ENCODE measurements around the gene MFAP5. TPM values are rescaled to one million over a fixed set of nuclear protein-coding genes. Genes with fewer than 3 reads are reported as not detected.

MFAP5 gene
- total RNA-seq, 4 donors from 2014 or later, result 168 to 563 (median 480) TPM

GRCh38 chr12:8658346-8658745, 4.3 kb downstream of the MFAP5 start:
- no peak for TF ChIP-seq CTCF (IDR thresholded peaks at IDR 0.05; ENCODE audit: low read depth)

- no peak for TF ChIP-seq CTCF (IDR thresholded peaks at IDR 0.05; ENCODE audit: low read depth)
Observed at GRCh38 chr12:8655421-8655820, 7.2 kb downstream of the MFAP5 start.

DNA sequence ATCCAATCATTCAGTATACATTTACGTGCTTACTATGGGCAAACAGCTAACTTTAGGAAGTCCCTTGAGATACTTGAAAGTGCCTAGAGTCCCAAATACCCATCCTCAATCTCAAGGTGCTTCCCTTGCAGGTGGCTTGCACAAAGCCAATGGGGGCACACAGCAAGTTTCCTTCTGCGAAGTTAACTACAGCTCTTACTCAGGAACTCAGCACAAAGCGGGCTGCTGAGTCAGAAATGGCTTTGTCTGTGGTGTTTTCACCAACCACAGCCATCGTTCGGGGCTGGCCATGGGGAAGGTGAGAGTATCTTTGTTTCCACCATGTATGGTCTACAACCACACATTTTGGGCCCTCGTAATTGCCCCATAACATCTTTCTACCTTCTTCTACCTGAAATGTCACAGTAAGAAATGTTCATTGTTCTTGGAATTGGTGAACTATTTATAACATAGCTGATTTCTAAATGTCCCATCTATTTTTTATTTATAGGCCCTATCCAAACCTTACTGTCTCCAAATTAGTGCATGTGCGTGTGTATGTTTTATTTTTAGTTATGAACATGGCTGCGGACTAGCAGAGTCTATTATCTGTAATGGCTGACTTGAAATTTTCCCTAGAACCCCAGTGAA, 13.9 kb downstream of the MFAP5 start:
- TF ChIP-seq CTCF (IDR thresholded peaks at IDR 0.05; ENCODE audit: low read depth), result no peak

DNA sequence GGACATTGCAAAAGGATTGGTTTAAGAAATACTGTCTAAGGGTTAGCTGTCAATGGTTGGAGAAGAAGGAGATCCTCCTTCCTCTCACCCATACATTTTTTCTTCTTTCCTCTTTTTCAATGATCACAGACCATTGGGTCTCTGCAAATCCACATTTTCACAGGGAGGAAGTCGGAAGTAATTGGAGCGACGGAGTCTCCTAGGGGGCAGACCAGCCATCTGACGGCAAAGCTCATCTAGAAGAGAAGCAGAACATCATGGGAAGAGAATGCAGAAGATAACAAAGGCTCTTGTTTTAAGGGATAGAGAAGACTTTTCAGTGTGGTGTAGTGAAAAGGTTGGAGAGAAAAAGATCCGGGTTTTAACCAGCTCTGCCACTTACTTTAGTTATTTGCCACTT, 14.7 kb downstream of the MFAP5 start:
- no peak for TF ChIP-seq CTCF (IDR thresholded peaks at IDR 0.05; ENCODE audit: low read depth)

- no peak for TF ChIP-seq CTCF (IDR thresholded peaks at IDR 0.05; ENCODE audit: low read depth)
Observed at GRCh38 chr12:8644345-8645248, 18.0 kb downstream of the MFAP5 start.

DNA sequence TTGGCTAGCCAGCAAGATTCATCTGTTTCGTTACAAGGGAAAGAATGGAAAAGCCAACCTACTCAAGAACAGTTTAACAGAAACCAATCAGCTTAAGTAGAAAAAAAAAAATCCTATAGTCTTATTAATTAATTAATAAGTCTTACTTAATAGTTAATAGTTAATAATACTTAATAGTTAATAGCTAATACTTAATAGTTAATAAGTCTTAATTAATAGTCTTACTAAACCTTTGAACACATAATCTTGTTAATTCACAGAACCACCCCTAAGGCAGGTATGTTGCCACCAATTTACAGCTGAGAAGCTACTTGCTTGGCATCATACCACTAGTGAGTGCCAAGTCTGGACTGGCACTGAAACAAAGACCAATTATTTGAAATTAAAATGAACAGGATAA, 19.9 kb downstream of the MFAP5 start:
- no peak for TF ChIP-seq CTCF (IDR thresholded peaks at IDR 0.05; ENCODE audit: low read depth)

DNA sequence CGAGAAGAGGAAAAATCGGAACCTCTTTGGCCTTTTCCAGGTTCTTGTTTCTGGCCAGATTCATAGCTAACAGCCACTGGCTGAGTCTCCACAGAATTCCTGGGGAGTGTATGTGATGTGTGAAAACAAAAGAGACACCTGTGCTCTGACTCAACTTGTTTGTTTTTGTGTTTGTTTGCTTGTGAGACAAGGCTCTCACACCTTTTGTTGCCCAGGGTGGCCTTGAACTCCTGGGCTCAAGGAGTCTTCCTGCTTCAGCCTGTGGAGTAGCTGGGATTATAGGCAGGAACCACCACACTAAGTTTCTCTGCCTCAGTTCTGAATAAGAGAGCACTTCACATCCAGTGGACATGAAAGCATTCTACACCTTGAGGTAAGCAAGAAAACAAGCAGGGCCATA, 22.7 kb downstream of the MFAP5 start:
- no peak for TF ChIP-seq CTCF (IDR thresholded peaks at IDR 0.05; ENCODE audit: low read depth)
